A172 (cell line): ENCODE data around the gene OPTC. TPM values are rescaled to one million over a fixed set of nuclear protein-coding genes. Genes with fewer than 3 reads are reported as not detected.
A peak's percentile ranks its signal among the peaks of the same experiment; 100 is the strongest.
"Not testable (repeated sequence)": the region's sequence is repeated elsewhere in the genome, so short reads cannot be mapped to it uniquely, and the experiment has no call there.

ENCODE experiments used
- DNase-seq: peaks from one replicate; pipeline ENCODE4 v3.0.0-alpha.2; 2015; ENCODE audit warnings: low spot score
- total RNA-seq: library from RNA; depleted of rRNA; stranded (reverse); fragments of >200 nt; shearing (Covaris generic); gene quantifications from 2 replicates; pipeline ENCODE4 v1.2.3, GENCODE V29; 2014; rRNA removed

Gene OPTC
- total RNA-seq: not detected in 2 replicates

GRCh38 chr1:203493901-203494300 is at the start of gene OPTC:
Gene OPTC (plus strand): TSS chr1:203494153. CDS start chr1:203496006, 1,853 bp downstream.
- no peak for DNase-seq

GRCh38 chr1:203444171-203444576 is 49.8 kb upstream of the OPTC start:
- no peak for DNase-seq

GRCh38 chr1:203447151-203447550 is 46.8 kb upstream of the OPTC start:
- no peak for DNase-seq

- not testable (repeated sequence) for DNase-seq
Observed at GRCh38 chr1:203447598-203447997, 46.4 kb upstream of the OPTC start.

- DNase-seq: no peak
Observed at GRCh38 chr1:203448521-203449061, 45.4 kb upstream of the OPTC start.

GRCh38 chr1:203450001-203450400 is 44.0 kb upstream of the OPTC start:
- DNase-seq: no peak

- DNase-seq: no peak
Observed at GRCh38 chr1:203450479-203451149, 43.3 kb upstream of the OPTC start.

GRCh38 chr1:203451836-203452784 is 41.8 kb upstream of the OPTC start:
- no peak for DNase-seq

- no peak for DNase-seq
Observed at GRCh38 chr1:203453016-203453415, 40.9 kb upstream of the OPTC start.

- no peak for DNase-seq
Observed at GRCh38 chr1:203453616-203454015, 40.3 kb upstream of the OPTC start.

GRCh38 chr1:203454986-203455471 is 38.9 kb upstream of the OPTC start:
- DNase-seq: peak; percentile 88

- DNase-seq: no peak
Observed at GRCh38 chr1:203455706-203456105, 38.2 kb upstream of the OPTC start.

GRCh38 chr1:203456577-203456976 is 37.4 kb upstream of the OPTC start:
- no peak for DNase-seq

- no peak for DNase-seq
Observed at GRCh38 chr1:203458078-203458477, 35.9 kb upstream of the OPTC start.

- no peak for DNase-seq
Observed at GRCh38 chr1:203459671-203460201, 34.2 kb upstream of the OPTC start.

GRCh38 chr1:203461717-203462116 is 32.2 kb upstream of the OPTC start:
- no peak for DNase-seq

- DNase-seq: no peak
Observed at GRCh38 chr1:203462143-203462542, 31.8 kb upstream of the OPTC start.

GRCh38 chr1:203462878-203463277 is 31.1 kb upstream of the OPTC start:
- DNase-seq: peak; percentile 80

- DNase-seq: peak; percentile 40
Observed at GRCh38 chr1:203463469-203464062, 30.4 kb upstream of the OPTC start.

- peak; percentile 68 for DNase-seq
Observed at GRCh38 chr1:203464226-203464625, 29.7 kb upstream of the OPTC start.

- no peak for DNase-seq
Observed at GRCh38 chr1:203464743-203465142, 29.2 kb upstream of the OPTC start.
